Measurements from ENCODE around the gene RSPRY1.

The RSPRY1 gene

GRCh38 chr16:57192146-57192545 lies 6.0 kb downstream of the RSPRY1 start:
- Histone ChIP-seq H3K18ac (ENCODE audit: low read length) (no peak overlapping the region), H3K9me3 (ENCODE audit: insufficient read depth, low read depth, low read length) (no peaks in the 10 kb centered on the region), H3K79me2 (ENCODE audit: control insufficient read depth, insufficient read depth, low read length, poor library complexity) (peaks cover 6% of the 10 kb centered on the region), H3K79me1 (ENCODE audit: low read length) (peaks cover 7% of the 10 kb centered on the region), H2AFZ (ENCODE audit: insufficient read depth, low read length, poor library complexity) (no peak overlapping the region), H2BK5ac (ENCODE audit: low read depth, low read length, poor library complexity) (no peak overlapping the region), H2AK5ac (ENCODE audit: low read length) (no peak overlapping the region), H3K4me2 (ENCODE audit: low read length) (no peak overlapping the region), H2BK12ac (ENCODE audit: low read length) (no peak overlapping the region), H3K23ac (ENCODE audit: low read length) (no peak overlapping the region), H4K12ac (ENCODE audit: low read depth, low read length) (no peak overlapping the region), H3K27ac (ENCODE audit: low read depth, low read length) (no peak overlapping the region), H3K14ac (ENCODE audit: low read length) (no peak overlapping the region), H3K27me3 (ENCODE audit: insufficient read depth, low read length) (no peaks in the 10 kb centered on the region), H2BK120ac (ENCODE audit: insufficient read depth, low read length, poor library complexity) (no peak overlapping the region), H3K9ac (ENCODE audit: low read length) (no peak overlapping the region), H4K91ac (ENCODE audit: low read depth, low read length) (no peak overlapping the region), H3K4me3 (ENCODE audit: low read depth, low read length) (no peak overlapping the region), H3K4me1 (ENCODE audit: control insufficient read depth in 1 of 2, insufficient read depth in 2 of 2, low read length in 2 of 2) (peaks cover 5 to 10% of the 10 kb centered on the region in 2 experiments), H4K8ac (ENCODE audit: low read depth, low read length) (no peak overlapping the region), H3K4ac (ENCODE audit: low read depth, low read length) (no peak overlapping the region), H3K36me3 (ENCODE audit: control insufficient read depth in 1 of 2, insufficient read depth in 2 of 2, low read length in 2 of 2) (peaks cover 3 to 5% of the 10 kb centered on the region in 2 experiments)
- no CpG with 5 or more reads among the region's 3 CpGs for WGBS (ENCODE audit: extremely low coverage, insufficient coverage, insufficient read length)
- no peak for DNase-seq

GRCh38 chr16:57192720-57193486 lies 6.8 kb downstream of the RSPRY1 start:
- WGBS (ENCODE audit: extremely low coverage, insufficient coverage, insufficient read length), result no CpG with 5 or more reads among the region's 7 CpGs
- Histone ChIP-seq H3K23ac (ENCODE audit: low read length) (no peak overlapping the region), H3K27me3 (ENCODE audit: insufficient read depth, low read length) (no peaks in the 10 kb centered on the region), H3K4ac (ENCODE audit: low read depth, low read length) (no peak overlapping the region), H3K14ac (ENCODE audit: low read length) (no peak overlapping the region), H2BK120ac (ENCODE audit: insufficient read depth, low read length, poor library complexity) (no peak overlapping the region), H2BK5ac (ENCODE audit: low read depth, low read length, poor library complexity) (no peak overlapping the region), H3K4me1 (ENCODE audit: control insufficient read depth in 1 of 2, insufficient read depth in 2 of 2, low read length in 2 of 2) (peaks cover 5 to 10% of the 10 kb centered on the region in 2 experiments), H2BK12ac (ENCODE audit: low read length) (no peak overlapping the region), H3K4me3 (ENCODE audit: low read depth, low read length) (no peak overlapping the region), H3K36me3 (ENCODE audit: control insufficient read depth in 1 of 2, insufficient read depth in 2 of 2, low read length in 2 of 2) (peaks cover 3 to 5% of the 10 kb centered on the region in 2 experiments), H3K79me2 (ENCODE audit: control insufficient read depth, insufficient read depth, low read length, poor library complexity) (peaks cover 5% of the 10 kb centered on the region), H3K79me1 (ENCODE audit: low read length) (peaks cover 6% of the 10 kb centered on the region), H3K4me2 (ENCODE audit: low read length) (no peak overlapping the region), H3K9me3 (ENCODE audit: insufficient read depth, low read depth, low read length) (no peaks in the 10 kb centered on the region), H3K18ac (ENCODE audit: low read length) (no peak overlapping the region), H4K91ac (ENCODE audit: low read depth, low read length) (no peak overlapping the region), H2AK5ac (ENCODE audit: low read length) (no peak overlapping the region), H4K12ac (ENCODE audit: low read depth, low read length) (no peak overlapping the region), H3K9ac (ENCODE audit: low read length) (no peak overlapping the region), H2AFZ (ENCODE audit: insufficient read depth, low read length, poor library complexity) (no peak overlapping the region), H3K27ac (ENCODE audit: low read depth, low read length) (peak overlapping the region; percentile 56), H4K8ac (ENCODE audit: low read depth, low read length) (no peak overlapping the region)
- DNase-seq, result peak in 1 of 2 donors; percentile 63

GRCh38 chr16:57194512-57194911 lies 8.4 kb downstream of the RSPRY1 start:
- Histone ChIP-seq H3K4me2 (ENCODE audit: low read length) (no peak overlapping the region), H3K23ac (ENCODE audit: low read length) (no peak overlapping the region), H3K4ac (ENCODE audit: low read depth, low read length) (no peak overlapping the region), H3K4me3 (ENCODE audit: low read depth, low read length) (no peak overlapping the region), H3K9me3 (ENCODE audit: insufficient read depth, low read depth, low read length) (no peaks in the 10 kb centered on the region), H4K12ac (ENCODE audit: low read depth, low read length) (no peak overlapping the region), H2BK12ac (ENCODE audit: low read length) (no peak overlapping the region), H3K9ac (ENCODE audit: low read length) (no peak overlapping the region), H4K91ac (ENCODE audit: low read depth, low read length) (no peak overlapping the region), H2AFZ (ENCODE audit: insufficient read depth, low read length, poor library complexity) (no peak overlapping the region), H2BK120ac (ENCODE audit: insufficient read depth, low read length, poor library complexity) (no peak overlapping the region), H3K27me3 (ENCODE audit: insufficient read depth, low read length) (no peaks in the 10 kb centered on the region), H3K79me1 (ENCODE audit: low read length) (peaks cover 6% of the 10 kb centered on the region), H3K14ac (ENCODE audit: low read length) (no peak overlapping the region), H2BK5ac (ENCODE audit: low read depth, low read length, poor library complexity) (no peak overlapping the region), H3K36me3 (ENCODE audit: control insufficient read depth in 1 of 2, insufficient read depth in 2 of 2, low read length in 2 of 2) (peaks cover 2 to 4% of the 10 kb centered on the region in 2 experiments), H3K4me1 (ENCODE audit: control insufficient read depth in 1 of 2, insufficient read depth in 2 of 2, low read length in 2 of 2) (peaks cover 5 to 10% of the 10 kb centered on the region in 2 experiments), H2AK5ac (ENCODE audit: low read length) (no peak overlapping the region), H3K79me2 (ENCODE audit: control insufficient read depth, insufficient read depth, low read length, poor library complexity) (peaks cover 5% of the 10 kb centered on the region), H4K8ac (ENCODE audit: low read depth, low read length) (no peak overlapping the region), H3K18ac (ENCODE audit: low read length) (no peak overlapping the region), H3K27ac (ENCODE audit: low read depth, low read length) (no peak overlapping the region)
- peak; percentile 50 to 88 for DNase-seq

GRCh38 chr16:57196286-57196685 lies 10.2 kb downstream of the RSPRY1 start:
- Histone ChIP-seq H3K14ac (ENCODE audit: low read length) (peak overlapping the region; percentile 37), H3K36me3 (ENCODE audit: control insufficient read depth in 1 of 2, insufficient read depth in 2 of 2, low read length in 2 of 2) (no peaks in the 10 kb centered on the region), H2AK5ac (ENCODE audit: low read length) (no peak overlapping the region), H3K23ac (ENCODE audit: low read length) (no peak overlapping the region), H3K4ac (ENCODE audit: low read depth, low read length) (peak overlapping the region; percentile 86), H4K8ac (ENCODE audit: low read depth, low read length) (peak overlapping the region; percentile 38), H3K18ac (ENCODE audit: low read length) (peak overlapping the region; percentile 65), H2BK5ac (ENCODE audit: low read depth, low read length, poor library complexity) (peak overlapping the region; percentile 56), H3K9ac (ENCODE audit: low read length) (no peak overlapping the region), H3K9me3 (ENCODE audit: insufficient read depth, low read depth, low read length) (no peaks in the 10 kb centered on the region), H4K12ac (ENCODE audit: low read depth, low read length) (no peak overlapping the region), H3K4me3 (ENCODE audit: low read depth, low read length) (no peak overlapping the region), H3K79me1 (ENCODE audit: low read length) (peaks cover 6% of the 10 kb centered on the region), H3K79me2 (ENCODE audit: control insufficient read depth, insufficient read depth, low read length, poor library complexity) (peaks cover 1% of the 10 kb centered on the region), H2BK120ac (ENCODE audit: insufficient read depth, low read length, poor library complexity) (no peak overlapping the region), H3K27me3 (ENCODE audit: insufficient read depth, low read length) (no peaks in the 10 kb centered on the region), H3K4me1 (ENCODE audit: control insufficient read depth in 1 of 2, insufficient read depth in 2 of 2, low read length in 2 of 2) (peaks cover 3 to 10% of the 10 kb centered on the region in 2 experiments), H3K4me2 (ENCODE audit: low read length) (no peak overlapping the region), H2BK12ac (ENCODE audit: low read length) (no peak overlapping the region), H2AFZ (ENCODE audit: insufficient read depth, low read length, poor library complexity) (no peak overlapping the region), H4K91ac (ENCODE audit: low read depth, low read length) (no peak overlapping the region), H3K27ac (ENCODE audit: low read depth, low read length) (no peak overlapping the region)
- no CpG with 5 or more reads among the region's 4 CpGs for WGBS (ENCODE audit: extremely low coverage, insufficient coverage, insufficient read length)
- no peak for DNase-seq
